DND-41 (cell line): ENCODE measurements around the gene CTSF.

Experiments used
- ATAC-seq: fragments of 200-7000 bp; cut with Tn5 transposase; 3 replicates; pipeline ENCODE4 v1.9.1; 2021; ENCODE audit warnings: low read depth; ENCODE audit not compliant: insufficient read depth
- DNase-seq: peaks from one replicate; pipeline ENCODE4 v3.0.0-alpha.2; 2020
- H2AFZ ChIP-seq: 2 replicates; pipeline ENCODE4 v1.6.0; 2012; ENCODE audit warnings: low read depth, low read length
- H3K27ac ChIP-seq: 2 replicates; pipeline ENCODE4 v1.5.1; 2012; ENCODE audit warnings: low read length, inconsistent platforms
- H3K27me3 ChIP-seq: fragments of 200-600 bp; sonication (generic); 2 replicates; pipeline ENCODE4 v1.6.0; 2012; ENCODE audit warnings: low read length, mild to moderate bottlenecking, inconsistent platforms; ENCODE audit not compliant: insufficient read depth, poor library complexity
- H3K36me3 ChIP-seq: 2 replicates; pipeline ENCODE4 v1.5.1; 2012; ENCODE audit warnings: low read length, inconsistent platforms; ENCODE audit not compliant: insufficient read depth
- H3K4me1 ChIP-seq: 2 replicates; pipeline ENCODE4 v1.5.1; 2012; ENCODE audit warnings: mild to moderate bottlenecking, low read length; ENCODE audit not compliant: insufficient read depth
- H3K4me2 ChIP-seq: 2 replicates; pipeline ENCODE4 v1.6.0; 2012; ENCODE audit warnings: mild to moderate bottlenecking, moderate library complexity, low read length, inconsistent platforms; ENCODE audit not compliant: insufficient read depth
- H3K4me3 ChIP-seq, 2 experiments: fragments of 200-600 bp in 1 of 2; shearing (Covaris generic) in 1 of 2; 2 replicates each; pipeline ENCODE4 v1.5.1; 2012 to 2016; ENCODE audit warnings: inconsistent platforms in 2 of 2, low read length in 2 of 2, mild to moderate bottlenecking in 2 of 2, low read depth in 1 of 2, moderate library complexity in 1 of 2
- H3K79me2 ChIP-seq: 2 replicates; pipeline ENCODE4 v1.6.0; 2012; ENCODE audit warnings: low read length, inconsistent platforms; ENCODE audit not compliant: insufficient read depth
- H3K9ac ChIP-seq: 2 replicates; pipeline ENCODE4 v1.6.0; 2012; ENCODE audit warnings: low read depth, mild to moderate bottlenecking, inconsistent platforms, low read length, moderate library complexity
- H3K9me3 ChIP-seq: 2 replicates; pipeline ENCODE4 v1.5.1; 2012; ENCODE audit warnings: low read length, moderate library complexity, mild to moderate bottlenecking, inconsistent platforms; ENCODE audit not compliant: insufficient read depth, severe bottlenecking
- H4K20me1 ChIP-seq: 2 replicates; pipeline ENCODE4 v1.6.0; 2012; ENCODE audit warnings: low read length; ENCODE audit not compliant: insufficient read depth
- EZH2 ChIP-seq: IDR thresholded peaks from 3 replicates; pipeline ENCODE4 v1.6.1; 2012; ENCODE audit warnings: borderline replicate concordance, low read depth, mild to moderate bottlenecking, moderate library complexity, low read length, inconsistent platforms; ENCODE audit not compliant: severe bottlenecking
- TF ChIP-seq, protein P1 (sequence below): IDR thresholded peaks from 2 replicates; pipeline ENCODE4 v1.5.1; 2012; ENCODE audit warnings: borderline replicate concordance, low read length, moderate library complexity, mild to moderate bottlenecking; ENCODE audit not compliant: poor library complexity, severe bottlenecking; ENCODE audit errors: extremely low read depth

Gene CTSF

DNA sequence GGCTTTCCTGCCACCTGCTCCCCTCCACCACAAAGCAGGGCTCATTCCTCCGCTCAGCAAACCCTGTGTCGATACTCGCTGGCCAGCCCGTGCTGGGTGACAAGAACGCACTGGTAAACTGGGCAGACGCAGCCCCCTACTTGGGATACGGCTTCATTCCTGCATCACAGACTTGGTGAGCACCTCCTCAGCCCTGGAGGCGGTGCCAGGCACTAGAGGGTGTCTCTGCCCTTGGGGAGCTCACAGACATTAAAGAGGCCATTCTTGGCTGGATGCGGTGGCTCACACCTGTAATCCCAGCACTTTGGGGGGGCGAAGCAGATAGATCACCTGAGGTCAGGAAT lies 28.6 kb downstream of the CTSF start:
- TF ChIP-seq, protein P1, sequence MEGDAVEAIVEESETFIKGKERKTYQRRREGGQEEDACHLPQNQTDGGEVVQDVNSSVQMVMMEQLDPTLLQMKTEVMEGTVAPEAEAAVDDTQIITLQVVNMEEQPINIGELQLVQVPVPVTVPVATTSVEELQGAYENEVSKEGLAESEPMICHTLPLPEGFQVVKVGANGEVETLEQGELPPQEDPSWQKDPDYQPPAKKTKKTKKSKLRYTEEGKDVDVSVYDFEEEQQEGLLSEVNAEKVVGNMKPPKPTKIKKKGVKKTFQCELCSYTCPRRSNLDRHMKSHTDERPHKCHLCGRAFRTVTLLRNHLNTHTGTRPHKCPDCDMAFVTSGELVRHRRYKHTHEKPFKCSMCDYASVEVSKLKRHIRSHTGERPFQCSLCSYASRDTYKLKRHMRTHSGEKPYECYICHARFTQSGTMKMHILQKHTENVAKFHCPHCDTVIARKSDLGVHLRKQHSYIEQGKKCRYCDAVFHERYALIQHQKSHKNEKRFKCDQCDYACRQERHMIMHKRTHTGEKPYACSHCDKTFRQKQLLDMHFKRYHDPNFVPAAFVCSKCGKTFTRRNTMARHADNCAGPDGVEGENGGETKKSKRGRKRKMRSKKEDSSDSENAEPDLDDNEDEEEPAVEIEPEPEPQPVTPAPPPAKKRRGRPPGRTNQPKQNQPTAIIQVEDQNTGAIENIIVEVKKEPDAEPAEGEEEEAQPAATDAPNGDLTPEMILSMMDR, result no peak
- no peak for TF ChIP-seq EZH2
- Histone ChIP-seq H3K9ac (no peak overlapping the region), H3K4me3 (no peak overlapping the region)

DNA sequence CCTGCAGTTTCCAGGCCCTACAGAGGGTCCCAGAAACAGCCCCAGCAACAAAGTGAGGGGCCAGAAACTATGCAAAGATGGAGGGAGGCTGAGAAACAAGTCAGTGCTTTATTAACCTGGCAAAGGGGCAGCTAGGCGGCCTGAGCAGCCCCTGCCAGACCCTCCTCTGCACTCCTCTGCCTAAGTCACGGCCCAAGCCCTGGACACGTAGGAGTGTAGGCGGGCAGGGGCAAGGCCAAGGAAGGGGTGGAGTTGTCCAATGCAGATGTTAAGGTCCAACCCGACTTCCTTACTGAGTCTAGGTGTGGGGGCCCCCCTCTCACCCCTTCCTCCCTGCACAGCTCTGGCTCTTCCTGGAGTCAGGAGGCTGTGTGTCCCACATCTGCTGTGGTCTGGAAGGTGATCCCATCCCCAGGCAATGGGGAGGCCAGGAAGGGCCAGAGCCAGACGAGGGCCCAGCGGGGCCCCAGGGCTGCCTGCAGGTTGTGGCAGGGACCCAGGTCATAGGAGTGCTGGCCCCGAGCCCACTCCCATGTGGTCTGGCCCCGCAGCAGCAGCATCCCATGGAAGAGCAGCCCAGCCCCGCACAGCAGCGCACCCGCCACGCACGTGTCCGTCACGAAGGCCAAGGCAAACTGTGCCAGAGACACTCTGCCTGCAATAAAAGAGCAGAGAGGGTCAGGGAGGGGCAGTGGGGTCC lies 29.1 kb downstream of the CTSF start:
- Histone ChIP-seq H3K27me3 (no peaks in the 10 kb centered on the region), H3K4me1 (peaks cover 12% of the 10 kb centered on the region), H3K4me3 (no peak overlapping the region), H3K9ac (no peak overlapping the region), H3K79me2 (no peaks in the 10 kb centered on the region), H3K4me2 (no peak overlapping the region), H2AFZ (no peak overlapping the region), H4K20me1 (no peaks in the 10 kb centered on the region), H3K9me3 (no peaks in the 10 kb centered on the region), H3K36me3 (peaks cover 39% of the 10 kb centered on the region), H3K27ac (no peak overlapping the region)
- ATAC-seq (no peak), DNase-seq (no peak)
- TF ChIP-seq, protein P1, result no peak
- no peak for TF ChIP-seq EZH2

More for the DNA sequence above, 28.6 kb downstream of the CTSF start:
- DNase-seq, result no peak
- no peaks in the 10 kb centered on the region for H3K79me2 ChIP-seq
- H2AFZ ChIP-seq, result no peak overlapping the region
- H3K36me3 ChIP-seq, result peaks cover 39% of the 10 kb centered on the region
- H3K4me1 ChIP-seq, result peaks cover 17% of the 10 kb centered on the region
- no peak overlapping the region for H3K4me2 ChIP-seq
- H3K27me3 ChIP-seq, result no peaks in the 10 kb centered on the region
- no peak overlapping the region for H3K27ac ChIP-seq
- no peaks in the 10 kb centered on the region for H3K9me3 ChIP-seq
- no peaks in the 10 kb centered on the region for H4K20me1 ChIP-seq
- ATAC-seq, result no peak

DNA sequence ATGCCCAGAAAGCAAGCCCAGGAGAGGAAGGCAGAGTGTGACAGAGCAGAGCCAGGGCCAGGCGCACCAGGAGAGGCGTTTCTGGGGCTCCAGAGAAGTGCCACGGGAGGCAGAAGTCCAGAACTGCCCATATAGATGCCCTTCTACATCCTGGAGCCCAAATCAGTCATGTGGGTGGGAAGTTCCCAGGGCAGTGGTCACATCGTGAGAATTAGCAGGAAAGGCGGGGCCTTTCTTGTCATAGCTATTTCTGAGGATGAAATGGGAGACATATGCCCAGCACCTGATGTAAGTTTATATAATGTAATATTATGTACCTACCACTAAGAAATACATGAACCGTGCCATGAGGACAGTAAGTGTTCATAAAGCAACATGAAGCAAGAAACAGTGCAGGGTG lies 35.6 kb downstream of the CTSF start:
- Histone ChIP-seq H3K27ac (no peak overlapping the region), H2AFZ (no peak overlapping the region), H3K4me3 (no peak overlapping the region), H3K9me3 (no peaks in the 10 kb centered on the region), H3K79me2 (no peaks in the 10 kb centered on the region), H3K36me3 (0 out of 2 replicates have a peak, but pooled peaks cover 10% of the 10 kb centered on the region), H3K4me2 (no peak overlapping the region), H3K9ac (no peak overlapping the region), H4K20me1 (no peaks in the 10 kb centered on the region), H3K27me3 (no peaks in the 10 kb centered on the region), H3K4me1 (no peaks in the 10 kb centered on the region)
- no peak for DNase-seq
- no peak for ATAC-seq
- no peak for TF ChIP-seq EZH2
- TF ChIP-seq, protein P1, result no peak
